Heart right ventricle (tissue), 16 donors: ENCODE measurements around the gene EHMT1. TPM values are rescaled to one million over a fixed set of nuclear protein-coding genes. Genes with fewer than 3 reads are reported as not detected.

ENCODE experiments used
- ATAC-seq, 8 donors: fragments of 200-7000 bp; cut with Tn5 transposase; one replicate each; pipeline ENCODE4 v1.9.1; 2020; ENCODE audit warnings: mild to moderate bottlenecking in 8 of 8, moderate library complexity in 8 of 8, moderate number of reproducible peaks in 1 of 8
- DNase-seq, 2 donors: peaks; one replicate each; pipeline ENCODE4 v3.0.0-alpha.2; 2020
- H3K27ac ChIP-seq, 10 donors: fragments of 200-600 bp; sonication (generic) in 2 of 10; one replicate each; pipeline versions ENCODE4 v1.5.0 to v1.8.0; 2020 to 2022; ENCODE audit warnings: mild to moderate bottlenecking in 3 of 10
- H3K27me3 ChIP-seq, 7 donors: fragments of 200-600 bp; one replicate each; pipeline ENCODE4 v1.8.0; 2021 to 2022; ENCODE audit warnings: mild to moderate bottlenecking in 2 of 7
- H3K36me3 ChIP-seq, 9 donors: fragments of 200-600 bp; sonication (generic) in 1 of 9; one replicate each; pipeline versions ENCODE4 v1.5.0 to v1.8.0; 2020 to 2022; ENCODE audit warnings: mild to moderate bottlenecking in 2 of 9
- H3K4me1 ChIP-seq, 9 donors: fragments of 200-600 bp; sonication (generic) in 1 of 9; one replicate each; pipeline versions ENCODE4 v1.5.0 to v1.8.0; 2020 to 2022; ENCODE audit warnings: mild to moderate bottlenecking in 4 of 9
- H3K4me3 ChIP-seq, 10 donors: fragments of 200-600 bp; sonication (generic) in 2 of 10; one replicate each; pipeline versions ENCODE4 v1.5.0 to v1.8.0; 2020 to 2022; ENCODE audit warnings: mild to moderate bottlenecking in 7 of 10, moderate library complexity in 2 of 10
- H3K9me3 ChIP-seq, 11 donors: fragments of 200-600 bp in 10 of 11; sonication (generic) in 2 of 11; one replicate each; pipeline versions ENCODE4 v1.5.0 to v1.8.0; 2013 to 2022; ENCODE audit warnings: mild to moderate bottlenecking in 2 of 11, control low read depth in 1 of 11, moderate library complexity in 1 of 11
- WGBS, 2 donors: extraction: QIAGEN DNeasy Blood & Tissue Kit; methylation state at CpG; one replicate each; pipeline ENCODE4 v1.1.7; 2013; ENCODE audit warnings: inconsistent platforms in 1 of 2; 5-methylcytosine and 5-hydroxymethylcytosine counted together
- intact Hi-C, 10 donors: fragments of 100-400 bp; cut with DNase I; formaldehyde crosslinking; loops; one replicate each; pipeline versions ENCODE4 v1.11.1 to v1.14.2; 2022
- polyA plus RNA-seq, 2 donors: library from polyadenylated mRNA; stranded (reverse); fragments of 200-250 nt; gene quantifications; one replicate each; pipeline ENCODE4 v1.2.3, GENCODE V29; 2013
- total RNA-seq, 10 donors: library from RNA; stranded (reverse); fragmentation: NEBNext Ultra II Directional in 3 of 10; extraction: Animal tissue kit (Norgen Biotek cat#: 25700) in 3 of 10; gene quantifications; one replicate each; pipeline versions ENCODE4 v1.2.1 to v1.2.4, GENCODE V29; 2021 to 2023
- TF ChIP-seq, protein P1 (sequence below), 9 donors: fragments of 200-600 bp; sonication (generic) in 2 of 9; IDR thresholded peaks; one replicate each; pipeline versions ENCODE4 v1.5.0 to v1.8.0; 2021 to 2022; ENCODE audit warnings: antibody characterized with exemption in 9 of 9, mild to moderate bottlenecking in 5 of 9, moderate library complexity in 1 of 9
- donor health status: Arrhythmogenic right ventricular cardiomyopathy.
- donor health status: ischemic (EF 13 %, LVEDD 7.1; RV severe dilation, severe dysfunction).
- donor health status: healthy with polysubstance abuse.
- donor health status: DM: no; HTN: yes; CAD: no.
- donor health status: DM: no; HTN: no; CAD: no.
- donor health status: ischemic (EF 25% LVEDD 6.9; RV normal size, moderate dysfunction).
- donor health status: ischemic (EF 25% LVEDD 5.7; RV mildly dilated, moderate dysfunction).
- donor health status: healthy.
- donor health status: DM: yes; HTN: yes; CAD: no.
- donor health status: Ischemic cardiomyopathy.
- donor health status: ischemic (EF 35%, LVEDD 5.7; RV mildly dilated, moderate dysfunction).
- donor health status: nonischemic (EF 11% LVEDD 7.7; RV severe dilation, severe dysfunction).
- donor health status: DM: yes; HTN: yes; CAD: no.
- donor health status: PGD.
- donor health status: ischemic (EF 29% LVEDD 5.4; RV normal size, mild dysfunction).
- donor health status: nonischemic (EF 23%, LVEDD 6.1; RV moderate dilation, normal function).

Gene EHMT1
- total and polyA plus RNA-seq, 12 donors: 19.6 to 45.1 (median 31.1) TPM

DNA sequence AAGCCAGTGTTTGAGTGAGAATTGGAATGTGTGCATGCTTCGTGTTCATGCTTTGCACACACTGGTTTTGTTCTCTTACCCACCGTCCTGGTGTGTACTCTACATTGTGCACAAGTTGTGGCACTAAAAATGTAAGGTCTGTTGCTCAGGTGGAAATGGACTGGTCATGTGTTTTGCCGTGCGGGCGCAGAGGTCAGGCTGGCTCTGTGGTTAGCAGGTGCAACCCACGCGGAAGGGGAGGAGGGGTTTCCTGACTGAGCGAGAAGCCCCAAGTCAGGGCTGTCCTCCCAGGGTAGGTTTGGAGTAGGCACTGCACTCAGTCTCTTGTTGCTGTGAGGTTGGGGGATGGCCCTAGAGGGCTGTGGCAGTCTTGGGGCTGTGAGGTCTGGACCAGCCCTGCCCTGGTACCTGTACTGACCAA lies 86.6 kb downstream of the EHMT1 start:
- ATAC-seq (peak in 1 of 8 donors; percentile 30), DNase-seq (no peak)
- WGBS, 2 donors: 84% methylated on average over 8 of the region's 8 CpGs
- no peak overlapping the region for H3K4me3 ChIP-seq
- H3K27ac ChIP-seq: no peak overlapping the region
- H3K4me1 ChIP-seq: peaks cover 0 to 41% (median 18%) of the 10 kb centered on the region in 9 donors
- TF ChIP-seq, protein P1, sequence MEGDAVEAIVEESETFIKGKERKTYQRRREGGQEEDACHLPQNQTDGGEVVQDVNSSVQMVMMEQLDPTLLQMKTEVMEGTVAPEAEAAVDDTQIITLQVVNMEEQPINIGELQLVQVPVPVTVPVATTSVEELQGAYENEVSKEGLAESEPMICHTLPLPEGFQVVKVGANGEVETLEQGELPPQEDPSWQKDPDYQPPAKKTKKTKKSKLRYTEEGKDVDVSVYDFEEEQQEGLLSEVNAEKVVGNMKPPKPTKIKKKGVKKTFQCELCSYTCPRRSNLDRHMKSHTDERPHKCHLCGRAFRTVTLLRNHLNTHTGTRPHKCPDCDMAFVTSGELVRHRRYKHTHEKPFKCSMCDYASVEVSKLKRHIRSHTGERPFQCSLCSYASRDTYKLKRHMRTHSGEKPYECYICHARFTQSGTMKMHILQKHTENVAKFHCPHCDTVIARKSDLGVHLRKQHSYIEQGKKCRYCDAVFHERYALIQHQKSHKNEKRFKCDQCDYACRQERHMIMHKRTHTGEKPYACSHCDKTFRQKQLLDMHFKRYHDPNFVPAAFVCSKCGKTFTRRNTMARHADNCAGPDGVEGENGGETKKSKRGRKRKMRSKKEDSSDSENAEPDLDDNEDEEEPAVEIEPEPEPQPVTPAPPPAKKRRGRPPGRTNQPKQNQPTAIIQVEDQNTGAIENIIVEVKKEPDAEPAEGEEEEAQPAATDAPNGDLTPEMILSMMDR (IDR thresholded peaks at IDR 0.05): no peak
- peaks cover 0 to 7% (median 0%) of the 10 kb centered on the region in 9 donors for H3K36me3 ChIP-seq
- intact Hi-C loops: no loop called here
- H3K9me3 ChIP-seq: peaks cover 0 to 21% (median 5%) of the 10 kb centered on the region in 11 donors
- no peaks in the 10 kb centered on the region for H3K27me3 ChIP-seq

DNA sequence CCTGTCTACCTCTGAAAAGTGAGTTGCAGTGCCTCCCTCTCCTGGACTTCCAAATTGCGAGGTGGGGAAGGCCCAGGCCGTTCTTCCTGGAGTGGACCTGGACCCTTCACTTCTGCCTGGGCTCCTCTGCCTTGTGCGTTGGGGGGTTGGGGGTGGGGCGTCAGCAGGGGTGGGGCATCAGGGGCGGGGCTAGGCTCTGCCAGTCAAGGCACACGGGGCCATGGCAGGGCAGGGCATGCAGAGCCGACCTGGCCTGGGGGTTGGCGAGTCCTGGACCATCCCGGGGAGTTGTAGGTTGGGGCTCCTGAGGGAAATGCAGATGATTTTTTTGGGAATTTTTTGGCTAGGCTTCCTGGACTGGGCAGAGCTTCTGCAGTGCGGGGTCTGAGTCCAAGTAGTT lies 87.1 kb downstream of the EHMT1 start:
- 80 to 81% methylated on average over 10 of the region's 10 CpGs for WGBS, 2 donors
- Histone ChIP-seq H3K4me3 (no peak overlapping the region), H3K27ac (no peak overlapping the region), H3K27me3 (no peaks in the 10 kb centered on the region), H3K9me3 (peaks cover 0 to 21% (median 5%) of the 10 kb centered on the region in 11 donors), H3K4me1 (peaks cover 0 to 41% (median 18%) of the 10 kb centered on the region in 9 donors), H3K36me3 (peaks cover 0 to 10% (median 0%) of the 10 kb centered on the region in 9 donors)
- intact Hi-C loops: no loop called here
- TF ChIP-seq, protein P1 (IDR thresholded peaks at IDR 0.05): no peak
- DNase-seq (no peak), ATAC-seq (no peak)

DNA sequence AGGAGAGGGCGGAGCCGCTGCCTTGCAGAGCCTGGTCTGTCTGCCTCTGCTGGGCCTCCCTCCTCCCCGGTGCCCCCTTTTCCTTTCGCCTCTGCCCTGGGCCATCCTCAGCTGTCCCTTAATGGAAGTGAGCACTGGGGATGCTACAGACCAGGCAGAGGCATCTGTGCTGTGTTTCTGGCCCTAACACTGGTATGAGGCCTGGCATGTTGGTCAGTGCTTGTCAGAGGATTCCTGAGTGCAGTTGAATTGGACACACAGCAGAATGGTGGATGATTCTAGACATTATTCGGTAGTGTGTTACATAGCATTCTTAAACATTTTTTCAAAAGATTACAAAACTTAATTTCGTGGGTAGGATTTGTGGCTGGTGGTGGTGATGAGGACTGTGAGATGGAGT lies 88.6 kb downstream of the EHMT1 start:
- Histone ChIP-seq H3K36me3 (peaks cover 0 to 25% (median 7%) of the 10 kb centered on the region in 9 donors), H3K4me3 (no peak overlapping the region), H3K9me3 (peaks cover 0 to 13% (median 5%) of the 10 kb centered on the region in 11 donors), H3K27me3 (no peaks in the 10 kb centered on the region), H3K27ac (no peak overlapping the region), H3K4me1 (peaks cover 0 to 48% (median 18%) of the 10 kb centered on the region in 9 donors)
- TF ChIP-seq, protein P1 (IDR thresholded peaks at IDR 0.05): no peak
- ATAC-seq (no peak), DNase-seq (no peak)
- 90 to 93% methylated on average over 6 of the region's 6 CpGs for WGBS, 2 donors
- intact Hi-C loops: no loop called here

DNA sequence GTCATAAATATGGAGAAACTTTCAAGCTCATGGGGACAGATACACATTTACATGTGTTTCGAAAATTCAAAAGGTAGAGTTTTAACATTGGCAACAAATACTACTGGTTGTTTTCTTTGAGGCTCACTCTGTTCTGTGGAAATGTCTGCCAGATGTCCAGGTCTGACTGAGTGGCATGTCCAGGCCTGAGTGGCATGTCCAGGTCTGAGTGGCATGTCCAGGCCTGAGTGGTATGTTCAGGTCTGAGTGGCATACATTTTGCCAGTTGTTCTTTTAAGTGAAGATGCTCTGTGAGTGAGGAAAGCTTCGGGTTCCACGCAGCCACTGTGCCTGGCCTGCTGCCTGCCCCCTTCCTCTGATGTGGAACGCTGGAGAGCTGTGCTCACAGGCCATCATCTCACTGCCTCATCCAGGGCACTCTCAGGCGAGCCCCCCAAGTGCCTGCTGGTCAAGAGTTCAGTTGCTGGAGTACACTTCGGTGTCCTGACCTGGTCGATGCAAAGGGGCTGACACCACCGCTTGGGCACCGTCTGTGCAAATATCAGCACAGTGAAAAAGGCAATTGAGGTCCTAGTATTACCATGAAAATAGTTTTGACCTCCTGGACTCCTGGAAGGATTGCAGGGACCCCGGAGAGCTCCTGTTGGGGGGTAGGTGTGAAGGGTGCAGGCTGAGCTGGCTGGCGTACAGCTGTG lies 89.9 kb downstream of the EHMT1 start:
- no peak overlapping the region for H3K27ac ChIP-seq
- TF ChIP-seq, protein P1 (IDR thresholded peaks at IDR 0.05): no peak
- WGBS, 2 donors: 87 to 95% methylated on average over 11 of the region's 11 CpGs
- intact Hi-C loops: no loop called here
- peaks cover 0 to 48% (median 18%) of the 10 kb centered on the region in 9 donors for H3K4me1 ChIP-seq
- peaks cover 0 to 27% (median 9%) of the 10 kb centered on the region in 9 donors for H3K36me3 ChIP-seq
- no peak overlapping the region for H3K4me3 ChIP-seq
- H3K9me3 ChIP-seq: peaks cover 0 to 2% (median 0%) of the 10 kb centered on the region in 11 donors
- ATAC-seq (no peak), DNase-seq (no peak)
- H3K27me3 ChIP-seq: no peaks in the 10 kb centered on the region
